Measurements from ENCODE around the gene ZCCHC7.

Gene ZCCHC7

DNA sequence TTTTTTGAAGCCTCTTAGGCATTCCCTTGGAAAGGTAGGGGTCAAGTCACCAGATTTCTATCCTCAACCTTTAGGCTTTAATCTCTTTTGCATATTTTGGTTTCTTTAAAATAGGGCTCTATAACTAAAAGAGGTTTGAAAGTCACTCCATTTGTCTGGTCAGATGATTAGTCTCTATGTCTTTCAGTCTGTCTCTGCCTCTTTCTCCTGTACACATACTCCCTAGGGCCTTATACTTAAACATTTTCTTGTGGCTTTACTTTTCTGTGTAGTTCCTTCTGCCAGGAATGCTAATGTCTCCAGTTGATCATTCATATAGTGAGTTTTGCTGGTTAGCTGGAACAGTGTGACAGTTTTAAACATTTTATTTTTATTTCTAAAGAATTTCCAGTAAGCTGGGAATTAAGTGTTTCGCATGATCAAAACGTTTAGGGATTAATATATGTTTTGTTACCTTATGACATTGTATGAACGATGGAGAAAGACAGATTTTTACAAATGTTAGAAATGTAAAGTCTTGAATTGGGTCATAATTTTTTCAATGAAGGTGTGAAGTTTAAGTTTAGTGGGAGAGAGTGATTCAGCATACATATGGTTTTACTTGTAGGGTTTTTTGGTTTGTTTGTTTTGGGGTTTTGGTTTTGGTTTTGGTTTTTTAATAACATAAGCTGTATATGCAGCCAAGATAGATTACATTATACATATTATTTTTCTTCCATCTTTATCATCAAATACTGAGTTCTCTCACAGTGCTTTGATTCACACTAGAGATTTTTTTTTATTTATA is 90.6 kb downstream of the ZCCHC7 start:
- Histone ChIP-seq H3K9ac (ENCODE audit: low read depth, low read length) (no peak overlapping the region), H3K9me3 (ENCODE audit: insufficient read depth, low read depth, low read length) (no peaks in the 10 kb centered on the region), H3K4me3 (ENCODE audit: low read length) (no peak overlapping the region), H3K36me3 (ENCODE audit: insufficient read depth, low read length) (no peaks in the 10 kb centered on the region), H3K27ac (ENCODE audit: low read depth, low read length) (no peak overlapping the region), H3K27me3 (ENCODE audit: insufficient read depth, low read length) (no peaks in the 10 kb centered on the region), H3K4me1 (ENCODE audit: insufficient read depth, low read length) (peaks cover 6% of the 10 kb centered on the region; the same call in 1 of the 2 replicates)
- WGBS, result 92% methylated on average over 3 of the region's 3 CpGs

- H3K4me3 ChIP-seq (ENCODE audit: low read length), result no peak overlapping the region
- 100% methylated on average over 2 of the region's 2 CpGs for WGBS
- H3K36me3 ChIP-seq (ENCODE audit: insufficient read depth, low read length), result no peaks in the 10 kb centered on the region
- peaks cover 7% of the 10 kb centered on the region; the same call in 1 of the 2 replicates for H3K4me1 ChIP-seq (ENCODE audit: insufficient read depth, low read length)
- H3K9ac ChIP-seq (ENCODE audit: low read depth, low read length), result no peak overlapping the region
- H3K27me3 ChIP-seq (ENCODE audit: insufficient read depth, low read length), result no peaks in the 10 kb centered on the region
- H3K27ac ChIP-seq (ENCODE audit: low read depth, low read length), result no peak overlapping the region
- no peaks in the 10 kb centered on the region for H3K9me3 ChIP-seq (ENCODE audit: insufficient read depth, low read depth, low read length)
Measured at GRCh38 chr9:37212435-37212834, 92.1 kb downstream of the ZCCHC7 start.

- H3K9ac ChIP-seq (ENCODE audit: low read depth, low read length), result no peak overlapping the region
- no peak overlapping the region for H3K4me3 ChIP-seq (ENCODE audit: low read length)
- H3K27ac ChIP-seq (ENCODE audit: low read depth, low read length), result no peak overlapping the region
- H3K27me3 ChIP-seq (ENCODE audit: insufficient read depth, low read length), result no peaks in the 10 kb centered on the region
- WGBS, result 80% methylated on average over 3 of the region's 4 CpGs
- no peaks in the 10 kb centered on the region for H3K9me3 ChIP-seq (ENCODE audit: insufficient read depth, low read depth, low read length)
- peaks cover 7% of the 10 kb centered on the region; the same call in 1 of the 2 replicates for H3K4me1 ChIP-seq (ENCODE audit: insufficient read depth, low read length)
- H3K36me3 ChIP-seq (ENCODE audit: insufficient read depth, low read length), result no peaks in the 10 kb centered on the region
Measured at GRCh38 chr9:37215381-37215780, 95.0 kb downstream of the ZCCHC7 start.

GRCh38 chr9:37215830-37216229 is 95.5 kb downstream of the ZCCHC7 start:
- H3K4me3 ChIP-seq (ENCODE audit: low read length), result no peak overlapping the region
- no peaks in the 10 kb centered on the region for H3K9me3 ChIP-seq (ENCODE audit: insufficient read depth, low read depth, low read length)
- 80% methylated on average over 1 of the region's 1 CpG for WGBS
- no peak overlapping the region for H3K27ac ChIP-seq (ENCODE audit: low read depth, low read length)
- no peaks in the 10 kb centered on the region for H3K27me3 ChIP-seq (ENCODE audit: insufficient read depth, low read length)
- H3K36me3 ChIP-seq (ENCODE audit: insufficient read depth, low read length), result no peaks in the 10 kb centered on the region
- H3K4me1 ChIP-seq (ENCODE audit: insufficient read depth, low read length), result peaks cover 7% of the 10 kb centered on the region; the same call in 1 of the 2 replicates
- H3K9ac ChIP-seq (ENCODE audit: low read depth, low read length), result no peak overlapping the region

GRCh38 chr9:37217161-37217560 is 96.8 kb downstream of the ZCCHC7 start:
- H3K4me3 ChIP-seq (ENCODE audit: low read length), result no peak overlapping the region
- no CpG with 5 or more reads among the region's 2 CpGs for WGBS
- no peaks in the 10 kb centered on the region for H3K9me3 ChIP-seq (ENCODE audit: insufficient read depth, low read depth, low read length)

DNA sequence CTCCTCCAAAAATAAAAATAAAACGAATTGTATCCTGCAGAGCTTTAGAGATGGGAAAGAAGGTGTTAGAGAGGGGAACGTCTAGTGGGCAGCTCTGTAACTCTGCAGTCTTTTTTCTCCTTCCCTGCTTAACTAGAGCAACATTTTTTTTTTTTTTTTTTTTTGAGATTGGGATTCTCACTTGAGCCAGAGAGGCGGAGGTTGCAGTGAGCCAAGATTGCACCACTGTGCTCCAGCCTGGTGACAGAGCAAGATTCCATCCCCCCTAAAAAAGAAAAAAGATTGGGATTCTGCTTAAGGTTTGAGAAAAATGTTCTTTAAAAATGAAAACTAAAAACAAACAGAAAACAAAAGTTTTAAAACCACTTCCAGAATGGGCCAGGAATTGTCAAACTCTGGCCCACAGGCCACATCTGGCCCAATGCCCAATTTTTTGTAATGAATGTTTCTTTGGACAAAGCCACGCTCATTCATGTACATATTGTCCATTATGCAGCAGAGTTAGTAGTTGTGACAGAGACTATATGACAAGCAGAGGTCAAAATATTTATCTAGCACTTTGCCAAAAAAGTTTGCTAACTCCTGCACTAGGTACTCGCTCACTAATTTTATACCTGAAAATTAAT is 98.5 kb downstream of the ZCCHC7 start:
- Histone ChIP-seq H3K9me3 (ENCODE audit: insufficient read depth, low read depth, low read length) (no peaks in the 10 kb centered on the region), H3K4me3 (ENCODE audit: low read length) (no peak overlapping the region), H3K9ac (ENCODE audit: low read depth, low read length) (no peak overlapping the region), H3K36me3 (ENCODE audit: insufficient read depth, low read length) (no peaks in the 10 kb centered on the region), H3K4me1 (ENCODE audit: insufficient read depth, low read length) (peaks cover 7% of the 10 kb centered on the region; the same call in 1 of the 2 replicates), H3K27me3 (ENCODE audit: insufficient read depth, low read length) (no peaks in the 10 kb centered on the region), H3K27ac (ENCODE audit: low read depth, low read length) (no peak overlapping the region)
- 94% methylated on average over 2 of the region's 5 CpGs for WGBS

More at GRCh38 chr9:37217161-37217560, 96.8 kb downstream of the ZCCHC7 start:
- H3K9ac ChIP-seq (ENCODE audit: low read depth, low read length), result no peak overlapping the region
- H3K36me3 ChIP-seq (ENCODE audit: insufficient read depth, low read length), result no peaks in the 10 kb centered on the region
- no peak overlapping the region for H3K27ac ChIP-seq (ENCODE audit: low read depth, low read length)
- peaks cover 7% of the 10 kb centered on the region; the same call in 1 of the 2 replicates for H3K4me1 ChIP-seq (ENCODE audit: insufficient read depth, low read length)
- no peaks in the 10 kb centered on the region for H3K27me3 ChIP-seq (ENCODE audit: insufficient read depth, low read length)

DNA sequence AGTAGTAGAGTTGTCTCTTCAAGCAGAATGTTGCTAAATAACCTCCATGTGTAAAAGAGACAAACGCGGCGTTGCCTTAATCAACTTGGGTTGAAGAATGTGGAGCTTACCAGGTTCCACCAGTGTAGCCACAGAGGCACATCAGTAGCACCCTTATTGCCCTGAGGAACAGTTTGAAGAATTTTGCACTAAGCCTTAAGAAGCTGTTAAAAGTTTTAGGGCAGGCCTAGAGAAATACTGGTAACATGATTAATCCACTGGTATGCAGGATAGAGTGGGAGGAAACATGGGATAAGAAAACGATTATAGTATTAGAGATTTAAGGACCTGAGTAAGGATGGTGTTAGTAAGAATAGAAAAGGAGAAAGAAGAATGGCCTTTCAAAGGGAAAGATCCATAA is 100.6 kb downstream of the ZCCHC7 start:
- H3K9ac ChIP-seq (ENCODE audit: low read depth, low read length), result no peak overlapping the region
- peaks cover 7% of the 10 kb centered on the region for H3K4me1 ChIP-seq (ENCODE audit: insufficient read depth, low read length)
- no peak overlapping the region for H3K27ac ChIP-seq (ENCODE audit: low read depth, low read length)
- 95% methylated on average over 4 of the region's 4 CpGs for WGBS
- H3K27me3 ChIP-seq (ENCODE audit: insufficient read depth, low read length), result no peaks in the 10 kb centered on the region
- no peaks in the 10 kb centered on the region for H3K36me3 ChIP-seq (ENCODE audit: insufficient read depth, low read length)
- H3K4me3 ChIP-seq (ENCODE audit: low read length), result no peak overlapping the region
- no peaks in the 10 kb centered on the region for H3K9me3 ChIP-seq (ENCODE audit: insufficient read depth, low read depth, low read length)

DNA sequence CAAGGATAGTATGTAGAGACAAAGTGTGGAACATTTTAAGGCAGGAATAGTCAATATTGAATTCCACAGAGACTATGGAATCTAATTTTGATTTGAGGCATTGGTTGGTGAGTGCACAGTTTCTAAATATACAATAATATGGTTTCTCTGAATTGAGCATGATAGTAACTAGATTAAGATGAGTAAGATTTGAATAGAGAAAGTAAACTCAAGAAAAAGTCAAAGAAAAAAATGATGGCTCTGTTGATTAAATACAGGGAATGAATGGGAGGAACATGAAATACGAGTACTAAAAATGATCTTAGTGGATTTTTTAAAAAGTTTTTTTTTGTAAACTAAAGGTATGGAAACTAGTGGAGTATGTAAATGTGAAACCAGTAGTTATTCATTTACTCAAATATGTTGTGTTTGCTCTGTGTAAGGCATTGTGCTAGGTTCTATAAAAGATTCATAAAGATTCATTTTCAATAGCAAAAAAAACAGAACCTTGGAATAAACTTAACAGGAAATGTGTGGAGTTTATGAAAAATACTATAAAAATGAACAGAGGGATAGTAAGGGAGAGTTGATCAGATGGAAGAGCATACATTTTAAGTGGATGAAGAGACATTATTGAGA is 101.2 kb downstream of the ZCCHC7 start:
- Histone ChIP-seq H3K4me1 (ENCODE audit: insufficient read depth, low read length) (peaks cover 14% of the 10 kb centered on the region), H3K27me3 (ENCODE audit: insufficient read depth, low read length) (no peaks in the 10 kb centered on the region), H3K9me3 (ENCODE audit: insufficient read depth, low read depth, low read length) (no peaks in the 10 kb centered on the region), H3K4me3 (ENCODE audit: low read length) (no peak overlapping the region), H3K9ac (ENCODE audit: low read depth, low read length) (no peak overlapping the region), H3K36me3 (ENCODE audit: insufficient read depth, low read length) (no peaks in the 10 kb centered on the region), H3K27ac (ENCODE audit: low read depth, low read length) (no peak overlapping the region)
- WGBS, result 92% methylated on average over 1 of the region's 1 CpG

DNA sequence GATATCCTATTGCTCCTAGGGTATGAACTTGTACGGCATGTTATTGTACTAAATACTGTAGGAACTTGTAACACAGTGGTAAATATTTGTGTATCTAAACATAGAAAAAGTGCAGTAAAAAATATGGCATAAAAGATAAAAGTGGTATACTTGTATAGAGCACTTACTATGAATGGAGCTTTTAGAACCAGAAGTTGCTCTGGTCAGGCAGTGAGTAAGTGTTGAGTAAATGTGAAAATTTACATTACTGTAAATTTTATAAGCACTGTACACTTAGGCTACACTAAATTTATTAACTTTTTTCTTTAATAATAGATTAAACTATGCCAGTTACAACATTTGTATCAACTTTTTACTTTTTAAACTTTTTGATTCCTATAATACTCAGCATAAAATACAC is 109.1 kb downstream of the ZCCHC7 start:
- Histone ChIP-seq H3K4me1 (ENCODE audit: insufficient read depth, low read length) (peaks cover 18% of the 10 kb centered on the region), H3K4me3 (ENCODE audit: low read length) (no peak overlapping the region), H3K27me3 (ENCODE audit: insufficient read depth, low read length) (no peaks in the 10 kb centered on the region), H3K27ac (ENCODE audit: low read depth, low read length) (no peak overlapping the region), H3K9me3 (ENCODE audit: insufficient read depth, low read depth, low read length) (no peaks in the 10 kb centered on the region), H3K9ac (ENCODE audit: low read depth, low read length) (no peak overlapping the region), H3K36me3 (ENCODE audit: insufficient read depth, low read length) (no peaks in the 10 kb centered on the region)
- WGBS, result 94% methylated on average over 1 of the region's 1 CpG

DNA sequence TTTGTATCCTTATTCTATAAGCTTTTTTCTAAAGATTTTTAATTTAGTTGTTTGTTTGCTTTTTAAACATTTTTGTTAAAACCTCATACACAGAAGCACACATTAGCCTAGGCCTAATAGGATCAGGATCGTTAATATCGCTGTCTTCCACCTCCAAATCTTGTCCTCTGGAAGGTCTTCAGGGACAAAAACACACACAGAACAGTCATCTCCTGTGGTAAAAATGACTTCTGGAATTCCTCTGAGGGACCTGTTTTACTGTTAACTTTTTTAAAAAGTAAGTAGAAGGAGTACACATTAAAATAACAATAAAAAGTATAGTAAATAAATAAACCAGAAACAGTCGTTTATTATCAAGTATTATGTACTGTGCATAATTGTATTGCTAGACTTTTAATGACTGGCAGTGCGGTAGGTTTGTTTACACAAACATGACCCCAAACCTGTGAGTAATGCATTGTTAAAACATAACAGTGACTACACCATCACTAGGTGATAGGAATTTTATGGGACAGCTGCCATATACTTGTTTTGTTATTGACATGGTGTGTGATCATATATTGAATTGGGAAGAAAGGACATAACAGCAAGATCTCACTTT is 109.6 kb downstream of the ZCCHC7 start:
- WGBS, result 94% methylated on average over 3 of the region's 4 CpGs
- Histone ChIP-seq H3K27me3 (ENCODE audit: insufficient read depth, low read length) (no peaks in the 10 kb centered on the region), H3K9ac (ENCODE audit: low read depth, low read length) (no peak overlapping the region), H3K9me3 (ENCODE audit: insufficient read depth, low read depth, low read length) (no peaks in the 10 kb centered on the region), H3K27ac (ENCODE audit: low read depth, low read length) (no peak overlapping the region), H3K4me3 (ENCODE audit: low read length) (no peak overlapping the region), H3K4me1 (ENCODE audit: insufficient read depth, low read length) (peaks cover 18% of the 10 kb centered on the region), H3K36me3 (ENCODE audit: insufficient read depth, low read length) (no peaks in the 10 kb centered on the region)

- no peaks in the 10 kb centered on the region for H3K9me3 ChIP-seq (ENCODE audit: insufficient read depth, low read depth, low read length)
- H3K4me1 ChIP-seq (ENCODE audit: insufficient read depth, low read length), result peaks cover 25% of the 10 kb centered on the region
- WGBS, result 87% methylated on average over 2 of the region's 2 CpGs
- no peak overlapping the region for H3K27ac ChIP-seq (ENCODE audit: low read depth, low read length)
- H3K9ac ChIP-seq (ENCODE audit: low read depth, low read length), result no peak overlapping the region
- H3K27me3 ChIP-seq (ENCODE audit: insufficient read depth, low read length), result no peaks in the 10 kb centered on the region
- H3K4me3 ChIP-seq (ENCODE audit: low read length), result no peak overlapping the region
- 0 out of 2 replicates have a peak, but pooled peaks cover 3% of the 10 kb centered on the region for H3K36me3 ChIP-seq (ENCODE audit: insufficient read depth, low read length)
Measured at GRCh38 chr9:37236822-37237221, 116.4 kb downstream of the ZCCHC7 start.
